HepG2 (cell line): ENCODE measurements around the gene MMP26. TPM values are rescaled to one million over a fixed set of nuclear protein-coding genes. Genes with fewer than 3 reads are reported as not detected.

Source experiments
- ATAC-seq: fragments of 200-7000 bp; cut with Tn5 transposase; 3 replicates; pipeline ENCODE4 v1.9.1; 2020; ENCODE audit warnings: mild to moderate bottlenecking, moderate library complexity
- BruUV-seq: library from RNA; stranded (reverse); fragments of 400-500 nt; replicated peaks from 2 replicates; lab custom pipeline; 2021; lab: Mats Ljungman, UMichigan
- CTCF ChIA-PET: fragments of 300-600 bp; formaldehyde crosslinking; extraction: SDS; loops from one replicate; lab custom pipeline; 2021; ENCODE audit warnings: low total read pairs, inconsistent platforms, low intra/inter-chr PET ratio; lab: Yijun Ruan, JAX
- POLR2A ChIA-PET: fragments of 350-600 bp; sonication (Branson Sonifier 250); formaldehyde crosslinking; loops from one replicate; lab custom pipeline; 2020; ENCODE audit warnings: antibody characterized with exemption, inconsistent platforms; lab: Yijun Ruan, JAX
- DNase-seq: peaks from one replicate; pipeline ENCODE4 v3.0.0-alpha.2; 2015; ENCODE audit warnings: low spot score
- FAIRE-seq: peaks from 3 replicates; lab custom pipeline; 2011; peaks lifted over from hg19 to GRCh38; lab: Jason Lieb, UNC
- H2AFZ ChIP-seq: one replicate; pipeline ENCODE4 v1.6.1; 2011; ENCODE audit warnings: low read length, inconsistent platforms
- H3K27ac ChIP-seq: fragments of 300-600 bp; 3 replicates; pipeline ENCODE4 v1.8.0; 2011; ENCODE audit warnings: mixed run types, mild to moderate bottlenecking, mixed read lengths, low read length, inconsistent platforms; ENCODE audit not compliant: insufficient read depth; ENCODE audit errors: extremely low read length
- H3K27me3 ChIP-seq, 2 experiments: fragments of 200-600 bp in 1 of 2; 2 replicates in 1 of 2; 3 replicates in 1 of 2; pipeline versions ENCODE4 v1.6.0 to v1.8.0; 2011; ENCODE audit warnings: low read length in 2 of 2, mild to moderate bottlenecking in 2 of 2, moderate library complexity in 2 of 2, inconsistent platforms in 1 of 2; ENCODE audit not compliant: insufficient read depth in 2 of 2, control insufficient read depth in 1 of 2
- H3K36me3 ChIP-seq, 2 experiments: fragments of 200-600 bp in 1 of 2; replicated peaks in 1 of 2; 2 replicates in 1 of 2; 3 replicates in 1 of 2; pipeline versions ENCODE4 v1.5.1 to v1.8.0; 2011; ENCODE audit warnings: low read length in 2 of 2, inconsistent platforms in 1 of 2; ENCODE audit not compliant: insufficient read depth in 2 of 2, control insufficient read depth in 1 of 2
- H3K4me1 ChIP-seq: 2 replicates; pipeline ENCODE4 v1.5.1; 2012; ENCODE audit warnings: low read length, inconsistent platforms; ENCODE audit not compliant: insufficient read depth
- H3K4me2 ChIP-seq: 2 replicates; pipeline ENCODE4 v1.6.0; 2011; ENCODE audit warnings: low read depth, low read length, inconsistent platforms
- H3K4me3 ChIP-seq, 3 experiments: fragments of 200-600 bp in 1 of 3; sonication (generic), shearing (Covaris generic) in 1 of 3; replicated peaks in 1 of 3; 2 replicates each; pipeline ENCODE4 v1.5.1; 2011 to 2016; ENCODE audit warnings: low read length in 3 of 3, inconsistent platforms in 2 of 3, low read depth in 2 of 3, mild to moderate bottlenecking in 2 of 3, control low read depth in 1 of 3, mixed read lengths in 1 of 3; ENCODE audit not compliant: insufficient read depth in 1 of 3
- H3K79me2 ChIP-seq: one replicate; pipeline ENCODE4 v1.6.1; 2011; ENCODE audit warnings: low read length, inconsistent platforms; ENCODE audit not compliant: insufficient read depth
- H3K9ac ChIP-seq: 2 replicates; pipeline ENCODE4 v1.6.0; 2011; ENCODE audit warnings: mild to moderate bottlenecking, low read depth, low read length, inconsistent platforms; ENCODE audit not compliant: insufficient read depth
- H3K9me3 ChIP-seq: 2 replicates; pipeline ENCODE4 v1.5.1; 2012; ENCODE audit warnings: mild to moderate bottlenecking, low read length
- H4K20me1 ChIP-seq: 2 replicates; pipeline ENCODE4 v1.6.0; 2011; ENCODE audit warnings: inconsistent platforms, mild to moderate bottlenecking, low read length, moderate library complexity; ENCODE audit not compliant: insufficient read depth
- ADNP ChIP-seq: sonication (generic); formaldehyde crosslinking; IDR thresholded peaks from 2 replicates; pipeline ENCODE4 v1.4.0; 2020; ENCODE audit warnings: missing genetic modification reagents
- BATF2 ChIP-seq: sonication (generic); formaldehyde crosslinking; IDR thresholded peaks from 2 replicates; pipeline ENCODE4 v1.8.0; 2022; ENCODE audit warnings: mild to moderate bottlenecking, missing genetic modification reagents, moderate library complexity
- BCLAF1 ChIP-seq: fragments of 450-650 bp; IDR thresholded peaks from 2 replicates; pipeline ENCODE4 v1.6.1; 2017; ENCODE audit warnings: mild to moderate bottlenecking
- CSRNP1 ChIP-seq: sonication (generic); formaldehyde crosslinking; IDR thresholded peaks from 2 replicates; pipeline ENCODE4 v1.8.1; 2023; ENCODE audit warnings: mild to moderate bottlenecking, missing genetic modification reagents
- NAIF1 ChIP-seq: sonication (generic); formaldehyde crosslinking; IDR thresholded peaks from 2 replicates; pipeline ENCODE4 v1.5.0; 2020; ENCODE audit warnings: mild to moderate bottlenecking, missing genetic modification reagents, borderline replicate concordance
- PPARG ChIP-seq: conservative IDR thresholded peaks from 2 replicates; pipeline ENCODE4 v1.6.1; 2016; ENCODE audit warnings: missing biosample characterization, missing genetic modification reagents
- SNAI1 ChIP-seq: sonication (generic); formaldehyde crosslinking; IDR thresholded peaks from 2 replicates; pipeline ENCODE4 v1.5.0; 2020; ENCODE audit warnings: mild to moderate bottlenecking, missing genetic modification reagents, borderline replicate concordance
- UBTF ChIP-seq: sonication (generic); formaldehyde crosslinking; IDR thresholded peaks from 2 replicates; pipeline ENCODE4 v1.4.0; 2020; ENCODE audit warnings: mild to moderate bottlenecking, missing genetic modification reagents
- ZBTB7A ChIP-seq: sonication (generic); formaldehyde crosslinking; IDR thresholded peaks from 2 replicates; pipeline ENCODE4 v1.8.0; 2022; ENCODE audit warnings: mild to moderate bottlenecking, missing genetic modification reagents
- ZFP91 ChIP-seq: sonication (generic); formaldehyde crosslinking; IDR thresholded peaks from 2 replicates; pipeline ENCODE4 v1.9.0; 2022; ENCODE audit warnings: missing genetic modification reagents, mild to moderate bottlenecking, borderline replicate concordance
- ZNF792 ChIP-seq: IDR thresholded peaks from 2 replicates; pipeline ENCODE4 v1.6.1; 2016
- ZNF83 ChIP-seq: sonication (generic); formaldehyde crosslinking; IDR thresholded peaks from 2 replicates; pipeline ENCODE4 v1.4.0; 2020; ENCODE audit warnings: missing genetic modification reagents, mild to moderate bottlenecking, borderline replicate concordance
- ZNF879 ChIP-seq: sonication (generic); formaldehyde crosslinking; IDR thresholded peaks from 2 replicates; pipeline ENCODE4 v1.8.1; 2023; ENCODE audit warnings: missing genetic modification reagents
- WGBS: methylation state at CpG from one replicate; pipeline ENCODE4 v1.1.6; 2017; ENCODE audit warnings: low lambda C conversion rate; 5-methylcytosine and 5-hydroxymethylcytosine counted together
- in situ Hi-C: cut with HindIII; loops from 2 replicates; pipeline ENCODE4 v1.10.0; 2017; ENCODE audit warnings: low pct_unique_long_range_greater_than_20kb; ENCODE audit not compliant: extremely low pct_ligation_motif_present
- intact Hi-C: fragments of 100-400 bp; cut with micrococcal nuclease; formaldehyde crosslinking; loops from one replicate; pipeline ENCODE4 v1.10.0; 2022; ENCODE audit not compliant: unreplicated experiment
- polyA plus RNA-seq, 8 experiments: library from polyadenylated mRNA; depleted of rRNA in 3 of 8; stranded (reverse) in 7 of 8; unstranded in 1 of 8; fragments of >200 nt; fragmentation: Illumina TruSeq in 4 of 8; extraction: Trizol in 4 of 8; gene quantifications; 2 replicates each; pipeline versions ENCODE4 v1.2.1 to v1.2.3, GENCODE V29; 2011 to 2016; ENCODE audit warnings: low read depth in 4 of 8, missing spikeins in 1 of 8, mixed read lengths in 1 of 8; ENCODE audit not compliant: insufficient read depth in 1 of 8
- total RNA-seq, 5 experiments: library from RNA; depleted of rRNA; stranded (reverse); fragments of >200 nt; fragmentation: Illumina TruSeq; extraction: Trizol; gene quantifications; 2 replicates each; pipeline ENCODE4 v1.2.3, GENCODE V29; 2016; ENCODE audit warnings: low read depth in 1 of 5

The MMP26 gene
- total and polyA plus RNA-seq, 2 of the 13 experiments (the other 11 are each of a cell fraction or from before 2014, with no cell fraction given), result not detected

- DNase-seq (no peak), ATAC-seq (no peak), FAIRE-seq (no peak)
- Histone ChIP-seq H3K4me2 (no peak overlapping the region), H3K9me3 (no peaks in the 10 kb centered on the region), H3K36me3 (no peaks in the 10 kb centered on the region), H3K27ac (no peak overlapping the region), H3K4me1 (no peaks in the 10 kb centered on the region), H3K9ac (no peak overlapping the region), H3K4me3 (no peak overlapping the region), H4K20me1 (no peaks in the 10 kb centered on the region), H3K27me3 (peaks cover 0 to 7% of the 10 kb centered on the region in 2 experiments; a peak in 2 of 5 replicates), H3K79me2 (no peaks in the 10 kb centered on the region), H2AFZ (no peak overlapping the region)
- intact Hi-C loops (no loop called here), in situ Hi-C loops (no loop called here)
- BruUV-seq, result no TSS peak
- ChIA-PET CTCF (no interaction called here), POLR2A (no interaction called here)
- WGBS, result 2% methylated on average over 3 of the region's 3 CpGs
- TF ChIP-seq BCLAF1, result no peak
- TF ChIP-seq NAIF1 (CRISPR knock-in tag), result no peak
- no peak for TF ChIP-seq SNAI1
- TF ChIP-seq ZNF879, result no peak
- no peak for TF ChIP-seq ZBTB7A (CRISPR knock-in tag)
- TF ChIP-seq BATF2 (CRISPR knock-in tag), result no peak
- no peak for TF ChIP-seq ZNF792 (CRISPR knock-in tag)
- no peak for TF ChIP-seq PPARG
- TF ChIP-seq UBTF (CRISPR knock-in tag), result no peak
- TF ChIP-seq CSRNP1 (CRISPR knock-in tag), result no peak
- no peak for TF ChIP-seq ZFP91 (CRISPR knock-in tag)
- no peak for TF ChIP-seq ZNF83 (CRISPR knock-in tag)
- TF ChIP-seq ADNP (CRISPR knock-in tag), result no peak
Measured at GRCh38 chr11:4672470-4672869, 32.1 kb upstream of the MMP26 start.
